ENCODE data around the gene ZCCHC4.

- TF ChIP-seq CTCF (IDR thresholded peaks at IDR 0.05) (no peak), POLR2A (IDR thresholded peaks at IDR 0.05) (no peak), EP300 (IDR thresholded peaks at IDR 0.05) (no peak)
Observed at GRCh38 chr4:25271866-25272265, 40.7 kb upstream of the ZCCHC4 start.

Data from stomach (tissue), 4 donors.